Nephron (organoid): ENCODE results near the gene OR6B3.

Experiments
- H3K27ac Mint-ChIP-seq, 3 experiments: 2 replicates each; pipeline ENCODE4 v1.8.0; 2020; ENCODE audit warnings: mixed read lengths in 3 of 3, mild to moderate bottlenecking in 2 of 3, moderate library complexity in 1 of 3
- H3K27me3 Mint-ChIP-seq: 2 replicates; pipeline ENCODE4 v1.8.0; 2021; ENCODE audit warnings: low read depth, mild to moderate bottlenecking, moderate library complexity, mixed read lengths
- H3K36me3 Mint-ChIP-seq: 2 replicates; pipeline ENCODE4 v1.8.0; 2020; ENCODE audit warnings: low read depth, mixed read lengths
- H3K4me1 Mint-ChIP-seq: 2 replicates; pipeline ENCODE4 v1.8.0; 2020; ENCODE audit warnings: mixed read lengths
- H3K4me3 Mint-ChIP-seq, 3 experiments: 2 replicates each; pipeline ENCODE4 v1.8.0; 2020; ENCODE audit warnings: mild to moderate bottlenecking in 3 of 3, mixed read lengths in 3 of 3, moderate library complexity in 2 of 3
- H3K9me3 Mint-ChIP-seq: 2 replicates; pipeline ENCODE4 v1.8.0; 2020; ENCODE audit warnings: mixed read lengths
- TF ChIP-seq, protein P1 (sequence below), 3 experiments: fragments of 200-600 bp; sonication (generic); IDR thresholded peaks; one replicate each; pipeline ENCODE4 v1.5.0; 2021; ENCODE audit warnings: antibody characterized with exemption in 3 of 3; ENCODE audit not compliant: unreplicated experiment in 3 of 3

The OR6B3 gene

DNA sequence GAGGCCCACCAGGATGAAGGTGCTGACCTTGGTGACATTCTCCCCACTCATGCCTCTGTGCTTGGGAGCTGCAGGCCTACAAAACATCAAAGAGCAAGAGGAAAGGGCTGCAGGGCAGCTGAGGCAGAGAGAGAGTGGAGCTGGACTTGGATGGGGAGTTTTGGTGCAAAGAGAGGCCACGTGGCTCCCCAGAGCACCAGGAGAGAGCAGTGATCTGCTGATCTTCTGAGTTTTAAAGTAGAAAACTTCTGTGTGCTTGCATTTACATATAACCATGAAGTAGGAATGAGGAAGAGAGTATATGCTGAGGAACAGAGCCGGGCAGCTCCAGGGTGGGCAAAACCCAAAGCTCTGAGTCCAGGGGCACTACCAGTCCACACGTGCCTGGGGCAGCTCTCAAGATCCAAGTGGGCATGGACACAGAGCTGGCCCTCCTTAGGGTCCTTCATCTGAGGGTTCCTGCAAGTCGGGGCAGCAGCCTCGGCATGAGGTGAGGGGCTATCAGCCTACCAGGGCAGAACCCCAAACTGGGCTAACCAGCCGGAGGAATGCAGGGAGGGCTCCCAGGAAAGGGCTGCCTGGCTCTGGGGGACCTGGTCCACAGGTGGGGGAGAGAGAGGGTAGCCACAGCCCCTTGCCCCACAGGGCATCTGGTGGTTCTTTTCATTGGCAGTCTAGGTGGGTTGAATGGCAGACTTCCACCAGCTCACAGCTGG, 22.8 kb downstream of the OR6B3 start, which contains the start of gene OR6B2:
TSS of gene OR6B2 (minus strand) at position 51 of the 716 bp plus-strand sequence. CDS start at position 51, 0 bp downstream.
- Mint-ChIP-seq H3K27me3 (peaks cover 66% of the 10 kb centered on the region), H3K27ac (no peak within 1 kb of the TSS), H3K4me1 (no peaks in the 10 kb centered on the region), H3K9me3 (no peaks in the 10 kb centered on the region), H3K36me3 (no peaks in the 10 kb centered on the region), H3K4me3 (no peak within 1 kb of the TSS)
- TF ChIP-seq, protein P1, sequence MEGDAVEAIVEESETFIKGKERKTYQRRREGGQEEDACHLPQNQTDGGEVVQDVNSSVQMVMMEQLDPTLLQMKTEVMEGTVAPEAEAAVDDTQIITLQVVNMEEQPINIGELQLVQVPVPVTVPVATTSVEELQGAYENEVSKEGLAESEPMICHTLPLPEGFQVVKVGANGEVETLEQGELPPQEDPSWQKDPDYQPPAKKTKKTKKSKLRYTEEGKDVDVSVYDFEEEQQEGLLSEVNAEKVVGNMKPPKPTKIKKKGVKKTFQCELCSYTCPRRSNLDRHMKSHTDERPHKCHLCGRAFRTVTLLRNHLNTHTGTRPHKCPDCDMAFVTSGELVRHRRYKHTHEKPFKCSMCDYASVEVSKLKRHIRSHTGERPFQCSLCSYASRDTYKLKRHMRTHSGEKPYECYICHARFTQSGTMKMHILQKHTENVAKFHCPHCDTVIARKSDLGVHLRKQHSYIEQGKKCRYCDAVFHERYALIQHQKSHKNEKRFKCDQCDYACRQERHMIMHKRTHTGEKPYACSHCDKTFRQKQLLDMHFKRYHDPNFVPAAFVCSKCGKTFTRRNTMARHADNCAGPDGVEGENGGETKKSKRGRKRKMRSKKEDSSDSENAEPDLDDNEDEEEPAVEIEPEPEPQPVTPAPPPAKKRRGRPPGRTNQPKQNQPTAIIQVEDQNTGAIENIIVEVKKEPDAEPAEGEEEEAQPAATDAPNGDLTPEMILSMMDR (IDR thresholded peaks at IDR 0.05; ENCODE audit: unreplicated experiment in 3 of 3): no peak

DNA sequence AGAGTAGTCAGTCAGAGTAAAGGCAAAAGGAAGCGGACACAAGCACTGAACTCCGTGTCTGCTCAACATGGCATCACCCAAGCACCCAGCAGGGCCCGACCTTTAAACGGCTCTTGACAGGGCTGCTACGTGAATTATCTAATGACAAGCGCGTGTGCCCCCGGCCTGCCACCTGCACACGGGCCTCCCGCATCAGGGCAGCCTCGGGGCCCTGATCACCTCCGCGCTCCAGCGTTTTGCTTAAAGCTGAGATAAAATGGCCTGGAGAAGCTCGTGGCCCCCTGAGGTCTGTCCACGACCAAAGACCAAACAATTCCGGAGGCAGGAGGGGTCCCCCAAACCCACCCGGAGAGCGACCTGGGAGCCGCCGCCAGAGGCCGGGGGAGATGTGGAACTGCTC, 28.6 kb downstream of the OR6B3 start:
- peaks cover 17% of the 10 kb centered on the region for H3K36me3 Mint-ChIP-seq
- peaks cover 13% of the 10 kb centered on the region for H3K27me3 Mint-ChIP-seq
- peak overlapping the region; percentile 85 to 97 (median 90) for H3K27ac Mint-ChIP-seq
- peaks cover 18% of the 10 kb centered on the region for H3K4me1 Mint-ChIP-seq
- H3K9me3 Mint-ChIP-seq: no peaks in the 10 kb centered on the region
- peak overlapping the region; percentile 89 to 99 (median 97) for H3K4me3 Mint-ChIP-seq
- TF ChIP-seq, protein P1 (IDR thresholded peaks at IDR 0.05; ENCODE audit: unreplicated experiment in 3 of 3): no peak

- Mint-ChIP-seq H3K4me1 (peaks cover 18% of the 10 kb centered on the region), H3K4me3 (peak overlapping the region; percentile 89 to 99 (median 97)), H3K27ac (peak overlapping the region in 2 of 3 experiments; percentile 31 to 70), H3K36me3 (peaks cover 22% of the 10 kb centered on the region), H3K9me3 (no peaks in the 10 kb centered on the region), H3K27me3 (peaks cover 6% of the 10 kb centered on the region)
- TF ChIP-seq, protein P1 (IDR thresholded peaks at IDR 0.05; ENCODE audit: unreplicated experiment in 3 of 3): no peak
Observed at GRCh38 chr2:240023792-240024191, 29.5 kb downstream of the OR6B3 start.

DNA sequence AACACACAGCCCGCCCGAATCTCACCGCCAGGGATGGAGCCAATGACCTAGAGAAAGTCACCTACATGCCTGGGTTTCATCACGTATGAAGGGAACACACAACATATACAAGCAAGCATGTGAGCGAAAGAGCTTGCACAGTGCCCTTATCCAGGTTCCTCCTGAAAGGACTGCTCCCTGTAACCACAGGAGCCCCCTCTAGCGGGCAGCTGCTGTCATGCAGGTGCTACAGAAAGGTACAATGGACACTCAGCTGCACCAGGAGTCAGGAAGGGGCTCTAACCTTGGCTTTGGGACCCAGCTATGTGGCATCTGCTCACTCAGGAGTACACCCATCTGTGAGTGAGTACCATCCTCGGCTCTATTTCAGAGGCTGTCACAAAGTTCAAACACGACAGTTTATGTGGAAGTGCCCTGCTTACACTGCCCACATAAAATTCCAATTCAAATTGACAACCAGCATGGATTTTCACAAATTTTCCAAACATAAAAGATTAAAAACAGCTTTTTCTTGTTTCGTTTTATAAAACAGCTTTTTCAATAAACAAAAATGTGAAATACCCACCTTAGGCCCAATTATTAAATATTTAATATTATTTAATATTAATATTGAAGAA, 31.7 kb downstream of the OR6B3 start:
- H3K36me3 Mint-ChIP-seq: peaks cover 41% of the 10 kb centered on the region
- TF ChIP-seq, protein P1 (IDR thresholded peaks at IDR 0.05; ENCODE audit: unreplicated experiment in 3 of 3): peak; percentile 64 to 72 (median 70)
- H3K9me3 Mint-ChIP-seq: no peaks in the 10 kb centered on the region
- peaks cover under 1% of the 10 kb centered on the region for H3K27me3 Mint-ChIP-seq
- H3K4me3 Mint-ChIP-seq: peak overlapping the region; percentile 17 to 37 (median 36)
- peaks cover 18% of the 10 kb centered on the region for H3K4me1 Mint-ChIP-seq
- no peak overlapping the region for H3K27ac Mint-ChIP-seq

DNA sequence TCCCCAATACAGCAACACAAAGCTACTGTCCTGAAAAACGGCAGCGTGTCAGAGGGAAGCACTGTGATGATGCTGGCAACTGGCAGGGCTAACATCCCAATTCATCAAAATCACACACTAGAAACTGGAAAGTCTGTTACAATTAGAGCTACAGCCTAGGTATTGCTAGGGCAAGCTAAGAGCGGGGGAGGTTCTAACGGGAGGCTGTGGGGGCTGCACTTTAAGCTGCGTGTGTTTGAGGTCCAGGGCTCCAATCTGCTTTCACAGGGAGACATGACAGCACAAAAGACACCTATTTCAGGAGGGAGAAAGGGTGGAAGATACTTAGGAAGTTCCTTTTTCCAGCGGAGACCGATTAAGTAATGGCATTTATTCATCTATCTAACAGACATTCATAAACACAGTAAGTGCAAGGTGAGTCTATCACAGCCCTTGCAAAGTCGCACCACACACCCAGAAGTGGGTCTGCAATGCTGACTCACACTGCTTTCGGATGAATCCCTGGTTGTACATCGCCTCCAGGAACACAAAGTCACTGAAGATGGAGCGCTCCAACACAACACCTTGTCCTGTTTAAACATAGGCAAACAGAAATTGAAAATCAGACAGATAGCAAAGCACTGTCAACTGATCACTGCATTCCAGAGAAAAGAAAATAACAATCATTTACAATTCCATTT, 35.1 kb downstream of the OR6B3 start:
- H3K36me3 Mint-ChIP-seq: peaks cover 61% of the 10 kb centered on the region
- H3K27ac Mint-ChIP-seq: no peak overlapping the region
- no peak overlapping the region for H3K4me3 Mint-ChIP-seq
- no peaks in the 10 kb centered on the region for H3K9me3 Mint-ChIP-seq
- TF ChIP-seq, protein P1 (IDR thresholded peaks at IDR 0.05; ENCODE audit: unreplicated experiment in 3 of 3): no peak
- H3K27me3 Mint-ChIP-seq: no peaks in the 10 kb centered on the region
- H3K4me1 Mint-ChIP-seq: peaks cover 5% of the 10 kb centered on the region
